Measurements from ENCODE around the gene SIRT3.

SIRT3 gene

GRCh38 chr11:215581-216037 is 20.5 kb downstream of the SIRT3 start:
- DNase-seq: no peak
- no peaks in the 10 kb centered on the region for H3K27me3 ChIP-seq (replicated peaks; ENCODE audit: insufficient read depth, low read length)
- peaks cover 19% of the 10 kb centered on the region; the same call in 1 of the 2 replicates for H3K36me3 ChIP-seq (replicated peaks; ENCODE audit: insufficient read depth, low read length)
- TF ChIP-seq EZH2 (optimal IDR thresholded peaks at IDR 0.05; ENCODE audit: low read depth, low read length) (no peak), EZH2phosphoT487 (IDR thresholded peaks at IDR 0.05; ENCODE audit: low read length) (no peak)
- TF ChIP-seq, protein P1, sequence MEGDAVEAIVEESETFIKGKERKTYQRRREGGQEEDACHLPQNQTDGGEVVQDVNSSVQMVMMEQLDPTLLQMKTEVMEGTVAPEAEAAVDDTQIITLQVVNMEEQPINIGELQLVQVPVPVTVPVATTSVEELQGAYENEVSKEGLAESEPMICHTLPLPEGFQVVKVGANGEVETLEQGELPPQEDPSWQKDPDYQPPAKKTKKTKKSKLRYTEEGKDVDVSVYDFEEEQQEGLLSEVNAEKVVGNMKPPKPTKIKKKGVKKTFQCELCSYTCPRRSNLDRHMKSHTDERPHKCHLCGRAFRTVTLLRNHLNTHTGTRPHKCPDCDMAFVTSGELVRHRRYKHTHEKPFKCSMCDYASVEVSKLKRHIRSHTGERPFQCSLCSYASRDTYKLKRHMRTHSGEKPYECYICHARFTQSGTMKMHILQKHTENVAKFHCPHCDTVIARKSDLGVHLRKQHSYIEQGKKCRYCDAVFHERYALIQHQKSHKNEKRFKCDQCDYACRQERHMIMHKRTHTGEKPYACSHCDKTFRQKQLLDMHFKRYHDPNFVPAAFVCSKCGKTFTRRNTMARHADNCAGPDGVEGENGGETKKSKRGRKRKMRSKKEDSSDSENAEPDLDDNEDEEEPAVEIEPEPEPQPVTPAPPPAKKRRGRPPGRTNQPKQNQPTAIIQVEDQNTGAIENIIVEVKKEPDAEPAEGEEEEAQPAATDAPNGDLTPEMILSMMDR (IDR thresholded peaks at IDR 0.05; ENCODE audit: low read length): no peak
- H3K9me3 ChIP-seq (replicated peaks; ENCODE audit: insufficient read depth, low read length): no peaks in the 10 kb centered on the region
- no peaks in the 10 kb centered on the region for H3K4me1 ChIP-seq (ENCODE audit: low read length)
- H3K27ac ChIP-seq (ENCODE audit: low read length): no peak overlapping the region
- peaks cover 11% of the 10 kb centered on the region for H3K79me2 ChIP-seq (ENCODE audit: low read length)
- H3F3A ChIP-seq (ENCODE audit: insufficient read depth, low read length): 0 out of 2 replicates have a peak, but pooled peaks cover 3% of the 10 kb centered on the region
- no peak overlapping the region for H3K4me2 ChIP-seq (ENCODE audit: low read depth, low read length)
- H2AFZ ChIP-seq (ENCODE audit: low read length): no peak overlapping the region
- H4K20me1 ChIP-seq (ENCODE audit: insufficient read depth, low read length): no peaks in the 10 kb centered on the region
- no peak overlapping the region for H3K4me3 ChIP-seq (ENCODE audit: low read length)
- no peaks in the 10 kb centered on the region for H3K9me2 ChIP-seq (replicated peaks; ENCODE audit: insufficient read depth, low read length)
- no peak overlapping the region for H3K9ac ChIP-seq (ENCODE audit: low read length)

DNA sequence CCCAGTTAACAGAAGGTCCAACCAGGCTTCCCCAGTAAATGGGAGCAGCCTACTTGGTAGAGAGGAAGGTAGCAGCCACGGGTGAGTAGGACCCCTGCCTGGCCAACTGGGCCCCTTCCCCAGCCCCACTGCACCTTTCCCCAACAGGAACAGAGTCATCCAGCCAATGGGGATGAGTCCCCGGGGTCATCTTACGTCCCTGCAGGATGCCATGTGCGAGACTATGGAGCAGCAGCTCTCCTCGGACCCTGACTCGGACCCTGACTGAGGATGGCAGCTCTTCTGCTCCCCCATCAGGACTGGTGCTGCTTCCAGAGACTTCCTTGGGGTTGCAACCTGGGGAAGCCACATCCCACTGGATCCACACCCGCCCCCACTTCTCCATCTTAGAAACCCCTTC is 22.1 kb downstream of the SIRT3 start:
- H3K4me2 ChIP-seq (ENCODE audit: low read depth, low read length): no peak overlapping the region
- H3K4me1 ChIP-seq (ENCODE audit: low read length): peaks cover 10% of the 10 kb centered on the region
- no peaks in the 10 kb centered on the region for H4K20me1 ChIP-seq (ENCODE audit: insufficient read depth, low read length)
- H3F3A ChIP-seq (ENCODE audit: insufficient read depth, low read length): 0 out of 2 replicates have a peak, but pooled peaks cover 3% of the 10 kb centered on the region
- no peaks in the 10 kb centered on the region for H3K9me3 ChIP-seq (replicated peaks; ENCODE audit: insufficient read depth, low read length)
- no peak for TF ChIP-seq EZH2phosphoT487 (IDR thresholded peaks at IDR 0.05; ENCODE audit: low read length)
- TF ChIP-seq, protein P1 (IDR thresholded peaks at IDR 0.05; ENCODE audit: low read length): no peak
- TF ChIP-seq EZH2 (optimal IDR thresholded peaks at IDR 0.05; ENCODE audit: low read depth, low read length): no peak
- peaks cover 19% of the 10 kb centered on the region; the same call in 1 of the 2 replicates for H3K36me3 ChIP-seq (replicated peaks; ENCODE audit: insufficient read depth, low read length)
- H3K9me2 ChIP-seq (replicated peaks; ENCODE audit: insufficient read depth, low read length): no peaks in the 10 kb centered on the region
- H3K27ac ChIP-seq (ENCODE audit: low read length): no peak overlapping the region
- no peak overlapping the region for H3K4me3 ChIP-seq (ENCODE audit: low read length)
- H3K9ac ChIP-seq (ENCODE audit: low read length): no peak overlapping the region
- peaks cover 26% of the 10 kb centered on the region for H3K79me2 ChIP-seq (ENCODE audit: low read length)
- H2AFZ ChIP-seq (ENCODE audit: low read length): no peak overlapping the region
- no peak for DNase-seq
- no peaks in the 10 kb centered on the region for H3K27me3 ChIP-seq (replicated peaks; ENCODE audit: insufficient read depth, low read length)

- DNase-seq: no peak
- no peaks in the 10 kb centered on the region for H3K9me2 ChIP-seq (replicated peaks; ENCODE audit: insufficient read depth, low read length)
- H3K27me3 ChIP-seq (replicated peaks; ENCODE audit: insufficient read depth, low read length): no peaks in the 10 kb centered on the region
- peaks cover 19% of the 10 kb centered on the region; the same call in 1 of the 2 replicates for H3K36me3 ChIP-seq (replicated peaks; ENCODE audit: insufficient read depth, low read length)
- no peaks in the 10 kb centered on the region for H3K9me3 ChIP-seq (replicated peaks; ENCODE audit: insufficient read depth, low read length)
- no peak overlapping the region for H3K4me2 ChIP-seq (ENCODE audit: low read depth, low read length)
- H3K27ac ChIP-seq (ENCODE audit: low read length): no peak overlapping the region
- no peak overlapping the region for H2AFZ ChIP-seq (ENCODE audit: low read length)
- TF ChIP-seq, protein P1 (IDR thresholded peaks at IDR 0.05; ENCODE audit: low read length): no peak
- no peak for TF ChIP-seq EZH2phosphoT487 (IDR thresholded peaks at IDR 0.05; ENCODE audit: low read length)
- no peak for TF ChIP-seq EZH2 (optimal IDR thresholded peaks at IDR 0.05; ENCODE audit: low read depth, low read length)
- H3F3A ChIP-seq (ENCODE audit: insufficient read depth, low read length): peaks cover 6% of the 10 kb centered on the region
- peaks cover 10% of the 10 kb centered on the region for H3K4me1 ChIP-seq (ENCODE audit: low read length)
- no peaks in the 10 kb centered on the region for H4K20me1 ChIP-seq (ENCODE audit: insufficient read depth, low read length)
- H3K79me2 ChIP-seq (ENCODE audit: low read length): peaks cover 33% of the 10 kb centered on the region
- no peak overlapping the region for H3K9ac ChIP-seq (ENCODE audit: low read length)
- H3K4me3 ChIP-seq (ENCODE audit: low read length): no peak overlapping the region
Measured at GRCh38 chr11:213111-213510, 23.0 kb downstream of the SIRT3 start.
